ENCODE results near the gene MINK1. TPM values are rescaled to one million over a fixed set of nuclear protein-coding genes. Genes with fewer than 3 reads are reported as not detected.

MINK1 gene
- total and polyA plus RNA-seq, 10 of the 15 experiments (the other 5 are each of a cell fraction or from before 2014, with no cell fraction given) = 0.08 to 55.6 (median 15.0) TPM

DNA sequence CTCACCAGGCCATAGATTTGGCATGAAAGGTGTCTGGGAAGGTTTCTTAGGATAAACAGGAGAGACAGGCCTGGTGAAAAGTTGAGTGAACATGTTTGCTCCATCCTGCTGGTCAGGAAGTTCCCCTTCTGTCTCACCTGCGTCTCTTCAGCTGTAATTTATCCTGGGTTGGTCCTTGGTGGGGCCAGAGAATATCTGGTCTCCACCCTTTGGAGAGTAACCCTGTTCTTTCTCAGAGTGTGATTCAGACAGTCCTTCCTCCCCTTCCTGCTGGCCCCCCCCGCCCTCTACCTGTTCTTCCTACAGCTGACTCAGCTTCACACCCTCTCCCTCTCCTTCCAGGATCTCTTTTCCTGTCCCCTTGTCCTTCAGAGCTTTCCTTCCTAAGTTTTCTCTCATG is 17.1 kb downstream of the MINK1 start:
- ChIA-PET POLR2A (no interaction called here), SMC1A (ENCODE audit: uncharacterized antibody, unreplicated experiment) (interaction anchor here (2.0 kb wide), 1 partner anchor 13 kb away, joined by 4 read pairs; no protein-coding TSS in a partner anchor), RAD21 (ENCODE audit: unreplicated experiment) (no interaction called here), CTCF (no interaction called here)
- Histone ChIP-seq H3K36me3 (ENCODE audit: control insufficient read depth in 2 of 2, insufficient read depth in 2 of 2, low read length in 1 of 2) (no peaks in the 10 kb centered on the region; a peak in 3 of 4 replicates), H2AFZ (ENCODE audit: control insufficient read depth, low read depth, low read length) (no peak overlapping the region), H3K27ac (ENCODE audit: control insufficient read depth, insufficient read depth) (no peak overlapping the region), H4K20me1 (ENCODE audit: control insufficient read depth, insufficient read depth) (peaks cover 5% of the 10 kb centered on the region), H3K4me1 (ENCODE audit: control insufficient read depth, insufficient read depth, low read length) (no peaks in the 10 kb centered on the region), H3K4me3 (no peak overlapping the region), H3K9me3 (replicated peaks; ENCODE audit: control insufficient read depth, insufficient read depth, low read length) (no peaks in the 10 kb centered on the region), H3K9ac (ENCODE audit: control insufficient read depth, insufficient read depth, low read length) (no peak overlapping the region), H3K79me2 (ENCODE audit: control insufficient read depth, insufficient read depth, low read length) (peaks cover 2% of the 10 kb centered on the region), H3K4me2 (ENCODE audit: control insufficient read depth, insufficient read depth) (no peak overlapping the region), H3K27me3 (replicated peaks in 1 of 2; ENCODE audit: control insufficient read depth in 2 of 2, insufficient read depth in 2 of 2, low read length in 1 of 2) (no peaks in the 10 kb centered on the region)
- FAIRE-seq = no peak
- TF ChIP-seq ZNF622 (IDR thresholded peaks at IDR 0.05) (no peak), RFX5 (IDR thresholded peaks at IDR 0.05; ENCODE audit: low read depth, low read length) (no peak), MEF2B (IDR thresholded peaks at IDR 0.05; ENCODE audit: partially characterized antibody, poor library complexity, severe bottlenecking) (no peak), KDM1A (IDR thresholded peaks at IDR 0.05; ENCODE audit: borderline replicate concordance) (no peak), SIX5 (IDR thresholded peaks at IDR 0.05; ENCODE audit: low read depth, low read length, severe bottlenecking) (no peak), PML (IDR thresholded peaks at IDR 0.05; ENCODE audit: low read length) (no peak)
- TF ChIP-seq, protein P1, sequence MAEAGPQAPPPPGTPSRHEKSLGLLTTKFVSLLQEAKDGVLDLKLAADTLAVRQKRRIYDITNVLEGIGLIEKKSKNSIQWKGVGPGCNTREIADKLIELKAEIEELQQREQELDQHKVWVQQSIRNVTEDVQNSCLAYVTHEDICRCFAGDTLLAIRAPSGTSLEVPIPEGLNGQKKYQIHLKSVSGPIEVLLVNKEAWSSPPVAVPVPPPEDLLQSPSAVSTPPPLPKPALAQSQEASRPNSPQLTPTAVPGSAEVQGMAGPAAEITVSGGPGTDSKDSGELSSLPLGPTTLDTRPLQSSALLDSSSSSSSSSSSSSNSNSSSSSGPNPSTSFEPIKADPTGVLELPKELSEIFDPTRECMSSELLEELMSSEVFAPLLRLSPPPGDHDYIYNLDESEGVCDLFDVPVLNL (IDR thresholded peaks at IDR 0.05; ENCODE audit: low read depth, low read length) = no peak
- TF ChIP-seq, protein P2, sequence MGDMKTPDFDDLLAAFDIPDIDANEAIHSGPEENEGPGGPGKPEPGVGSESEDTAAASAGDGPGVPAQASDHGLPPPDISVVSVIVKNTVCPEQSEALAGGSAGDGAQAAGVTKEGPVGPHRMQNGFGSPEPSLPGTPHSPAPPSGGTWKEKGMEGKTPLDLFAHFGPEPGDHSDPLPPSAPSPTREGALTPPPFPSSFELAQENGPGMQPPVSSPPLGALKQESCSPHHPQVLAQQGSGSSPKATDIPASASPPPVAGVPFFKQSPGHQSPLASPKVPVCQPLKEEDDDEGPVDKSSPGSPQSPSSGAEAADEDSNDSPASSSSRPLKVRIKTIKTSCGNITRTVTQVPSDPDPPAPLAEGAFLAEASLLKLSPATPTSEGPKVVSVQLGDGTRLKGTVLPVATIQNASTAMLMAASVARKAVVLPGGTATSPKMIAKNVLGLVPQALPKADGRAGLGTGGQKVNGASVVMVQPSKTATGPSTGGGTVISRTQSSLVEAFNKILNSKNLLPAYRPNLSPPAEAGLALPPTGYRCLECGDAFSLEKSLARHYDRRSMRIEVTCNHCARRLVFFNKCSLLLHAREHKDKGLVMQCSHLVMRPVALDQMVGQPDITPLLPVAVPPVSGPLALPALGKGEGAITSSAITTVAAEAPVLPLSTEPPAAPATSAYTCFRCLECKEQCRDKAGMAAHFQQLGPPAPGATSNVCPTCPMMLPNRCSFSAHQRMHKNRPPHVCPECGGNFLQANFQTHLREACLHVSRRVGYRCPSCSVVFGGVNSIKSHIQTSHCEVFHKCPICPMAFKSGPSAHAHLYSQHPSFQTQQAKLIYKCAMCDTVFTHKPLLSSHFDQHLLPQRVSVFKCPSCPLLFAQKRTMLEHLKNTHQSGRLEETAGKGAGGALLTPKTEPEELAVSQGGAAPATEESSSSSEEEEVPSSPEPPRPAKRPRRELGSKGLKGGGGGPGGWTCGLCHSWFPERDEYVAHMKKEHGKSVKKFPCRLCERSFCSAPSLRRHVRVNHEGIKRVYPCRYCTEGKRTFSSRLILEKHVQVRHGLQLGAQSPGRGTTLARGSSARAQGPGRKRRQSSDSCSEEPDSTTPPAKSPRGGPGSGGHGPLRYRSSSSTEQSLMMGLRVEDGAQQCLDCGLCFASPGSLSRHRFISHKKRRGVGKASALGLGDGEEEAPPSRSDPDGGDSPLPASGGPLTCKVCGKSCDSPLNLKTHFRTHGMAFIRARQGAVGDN (IDR thresholded peaks at IDR 0.05) = no peak
- WGBS (ENCODE audit: insufficient coverage, insufficient replicate concordance, low lambda C conversion rate, missing lambda C conversion rate) = 83% methylated on average over 2 of the region's 2 CpGs
- in situ Hi-C loops (cut with MboI) = no loop called here
- BruUV-seq (replicated peaks) = no TSS peak
- DNase-seq (ENCODE audit: low read depth, low spot score) = no peak
- intact Hi-C loops (cut with micrococcal nuclease; ENCODE audit: unreplicated experiment) = no loop called here
- ATAC-seq = no peak
